ENCODE results near the gene GIGYF2. TPM values are rescaled to one million over a fixed set of nuclear protein-coding genes. Genes with fewer than 3 reads are reported as not detected.

The GIGYF2 gene
- total and polyA plus RNA-seq, 2 of the 13 experiments (the other 11 are each of a cell fraction or from before 2014, with no cell fraction given) = 44.9 to 73.5 TPM

DNA sequence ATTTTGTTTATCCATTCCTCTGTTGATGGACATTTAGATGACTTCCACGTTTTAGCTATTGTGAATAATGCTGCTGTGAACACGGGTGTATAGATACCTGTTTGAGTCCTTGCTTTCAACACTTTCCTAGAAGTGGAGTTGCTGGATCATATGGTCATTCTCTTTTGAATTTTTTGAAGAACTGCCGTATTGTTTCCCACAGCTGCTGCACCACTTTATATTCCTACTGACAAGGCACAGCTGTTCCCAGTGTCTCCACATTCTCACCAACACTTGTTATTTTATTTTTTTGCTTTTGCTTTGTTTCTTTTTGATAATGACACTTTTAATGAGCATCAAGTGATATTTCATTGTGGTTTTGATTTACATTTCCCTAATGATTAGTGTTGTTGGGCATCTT lies 120.6 kb downstream of the GIGYF2 start (continued):
- no peak for TF ChIP-seq ZNF710 (CRISPR knock-in tag; IDR thresholded peaks at IDR 0.05; ENCODE audit: borderline replicate concordance)
- TF ChIP-seq, protein P1, sequence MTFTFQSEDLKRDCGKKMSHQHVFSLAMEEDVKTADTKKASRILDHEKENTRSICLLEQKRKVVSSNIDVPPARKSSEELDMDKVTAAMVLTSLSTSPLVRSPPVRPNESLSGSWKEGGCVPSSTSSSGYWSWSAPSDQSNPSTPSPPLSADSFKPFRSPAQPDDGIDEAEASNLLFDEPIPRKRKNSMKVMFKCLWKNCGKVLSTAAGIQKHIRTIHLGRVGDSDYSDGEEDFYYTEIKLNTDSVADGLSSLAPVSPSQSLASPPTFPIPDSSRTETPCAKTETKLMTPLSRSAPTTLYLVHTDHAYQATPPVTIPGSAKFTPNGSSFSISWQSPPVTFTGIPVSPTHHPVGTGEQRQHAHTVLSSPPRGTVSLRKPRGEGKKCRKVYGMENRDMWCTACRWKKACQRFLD (CRISPR knock-in tag; IDR thresholded peaks at IDR 0.05; ENCODE audit: borderline replicate concordance) = no peak
- TF ChIP-seq SNAI1 (CRISPR knock-in tag; IDR thresholded peaks at IDR 0.05; ENCODE audit: borderline replicate concordance) = no peak

GRCh38 chr2:232829988-232830387 lies 132.9 kb downstream of the GIGYF2 start:
- H3K4me3 ChIP-seq (replicated peaks in 1 of 3; ENCODE audit: insufficient read depth in 1 of 3, low read depth in 2 of 3, low read length in 3 of 3) = no peak overlapping the region
- no peak overlapping the region for H3K4me2 ChIP-seq (ENCODE audit: low read depth, low read length)
- FAIRE-seq = no peak
- peaks cover 32 to 71% of the 10 kb centered on the region in 2 experiments for H3K36me3 ChIP-seq (replicated peaks in 1 of 2; ENCODE audit: control insufficient read depth in 1 of 2, insufficient read depth in 2 of 2, low read length in 2 of 2)
- no peaks in the 10 kb centered on the region for H3K4me1 ChIP-seq (ENCODE audit: insufficient read depth, low read length)
- in situ Hi-C loops (cut with HindIII; ENCODE audit: extremely low pct_ligation_motif_present, low pct_unique_long_range_greater_than_20kb) = no loop called here
- no peaks in the 10 kb centered on the region for H4K20me1 ChIP-seq (ENCODE audit: insufficient read depth, low read length)
- no peak for ATAC-seq
- POLR2A ChIA-PET = no interaction called here
- no TSS peak for BruUV-seq (replicated peaks)
- no peaks in the 10 kb centered on the region for H3K27me3 ChIP-seq (ENCODE audit: control insufficient read depth in 1 of 2, insufficient read depth in 2 of 2, low read length in 2 of 2)
- no peaks in the 10 kb centered on the region for H3K9me3 ChIP-seq (ENCODE audit: low read length)
- 70% methylated on average over 3 of the region's 3 CpGs for WGBS (ENCODE audit: low lambda C conversion rate)
- CTCF ChIA-PET (ENCODE audit: low intra/inter-chr PET ratio, low total read pairs) = no interaction called here
- H2AFZ ChIP-seq (ENCODE audit: low read length) = no peak overlapping the region
- intact Hi-C loops (cut with micrococcal nuclease; ENCODE audit: unreplicated experiment) = no loop called here
- no peaks in the 10 kb centered on the region for H3K79me2 ChIP-seq (ENCODE audit: insufficient read depth, low read length)
- TF ChIP-seq MXI1 (IDR thresholded peaks at IDR 0.05; ENCODE audit: borderline replicate concordance, low read depth, low read length) = no peak
- peak; percentile 75; the same call in 1 of the 2 replicates for TF ChIP-seq ZNF121 (CRISPR knock-in tag; IDR thresholded peaks at IDR 0.05)
- no peak for TF ChIP-seq FUBP1 (CRISPR knock-in tag; IDR thresholded peaks at IDR 0.05; ENCODE audit: borderline replicate concordance)
- no peak for TF ChIP-seq GABPA (IDR thresholded peaks at IDR 0.05; ENCODE audit: low read depth, low read length)
- no peak for TF ChIP-seq GABPA (CRISPR knock-in tag; IDR thresholded peaks at IDR 0.05; ENCODE audit: low read depth)
- H3K9ac ChIP-seq (ENCODE audit: insufficient read depth, low read depth, low read length) = no peak overlapping the region
- no peak overlapping the region for H3K27ac ChIP-seq (ENCODE audit: extremely low read length, insufficient read depth, low read length)
- DNase-seq (ENCODE audit: low spot score) = no peak
